Umbilical cord (tissue), 2 donors: ENCODE data around the gene RBFOX2. TPM values are rescaled to one million over a fixed set of nuclear protein-coding genes. Genes with fewer than 3 reads are reported as not detected.

Experiments
- DNase-seq: peaks from one replicate; pipeline ENCODE4 v3.0.0-alpha.2; 2015; ENCODE audit warnings: low spot score
- total RNA-seq: library from RNA; depleted of rRNA; stranded (reverse); fragments of >200 nt; gene quantifications from one replicate; pipeline ENCODE4 v1.2.3, GENCODE V29; 2014; ENCODE audit warnings: low replicate concordance; ENCODE audit not compliant: insufficient read depth

RBFOX2 gene
- total RNA-seq, 1 donor from 2014 or later, result 203 TPM

GRCh38 chr22:35783943-35784614 lies 244.5 kb downstream of the RBFOX2 start:
- DNase-seq, result no peak

- no peak for DNase-seq
These were observed 246.1 kb downstream of the RBFOX2 start for GRCh38 chr22:35782504-35782903.

GRCh38 chr22:35781898-35782297 lies 246.7 kb downstream of the RBFOX2 start:
- no peak for DNase-seq

- peak; percentile 29 for DNase-seq
These were observed 251.2 kb downstream of the RBFOX2 start for GRCh38 chr22:35777335-35777975.

- no peak for DNase-seq
These were observed 253.3 kb downstream of the RBFOX2 start for GRCh38 chr22:35775339-35775738.

GRCh38 chr22:35769974-35770373 lies 258.6 kb downstream of the RBFOX2 start:
- DNase-seq, result no peak

GRCh38 chr22:35766654-35767580 lies 261.7 kb downstream of the RBFOX2 start:
- DNase-seq, result peak; percentile 51

- DNase-seq, result no peak
These were observed 267.6 kb downstream of the RBFOX2 start for GRCh38 chr22:35761037-35761436.

GRCh38 chr22:35758394-35758793 lies 270.2 kb downstream of the RBFOX2 start:
- DNase-seq, result no peak

- DNase-seq, result no peak
These were observed 271.9 kb downstream of the RBFOX2 start for GRCh38 chr22:35756722-35757121.

GRCh38 chr22:35754761-35755160 lies 273.9 kb downstream of the RBFOX2 start:
- no peak for DNase-seq

- DNase-seq, result no peak
These were observed 275.8 kb downstream of the RBFOX2 start for GRCh38 chr22:35752863-35753189.

GRCh38 chr22:35752006-35752862 lies 276.4 kb downstream of the RBFOX2 start:
- DNase-seq, result no peak

- no peak for DNase-seq
These were observed 278.8 kb downstream of the RBFOX2 start for GRCh38 chr22:35749808-35750207.

GRCh38 chr22:35746946-35747703 lies 281.5 kb downstream of the RBFOX2 start:
- DNase-seq, result no peak

- DNase-seq, result no peak
These were observed 282.4 kb downstream of the RBFOX2 start for GRCh38 chr22:35746248-35746647.

GRCh38 chr22:35743326-35743860 lies 285.2 kb downstream of the RBFOX2 start:
- DNase-seq, result peak; percentile 59

- DNase-seq, result peak; percentile 85
These were observed 286.1 kb downstream of the RBFOX2 start for GRCh38 chr22:35742342-35743100.

GRCh38 chr22:35740616-35741015 lies 288.0 kb downstream of the RBFOX2 start:
- no peak for DNase-seq

- DNase-seq, result no peak
These were observed 288.7 kb downstream of the RBFOX2 start for GRCh38 chr22:35739931-35740380.
